Measurements from ENCODE around the gene CPED1. TPM values are rescaled to one million over a fixed set of nuclear protein-coding genes. Genes with fewer than 3 reads are reported as not detected.

Gene CPED1
- total RNA-seq, 1 experiment from 2014 or later, result 0.44 TPM

- no peak for TF ChIP-seq FOXP4 (CRISPR knock-in tag; IDR thresholded peaks at IDR 0.05)
- no peak for TF ChIP-seq NFE2L1 (CRISPR knock-in tag; IDR thresholded peaks at IDR 0.05)
- no peak for TF ChIP-seq ZNF263 (CRISPR knock-in tag; IDR thresholded peaks at IDR 0.05; ENCODE audit: low read depth)
- no peak for TF ChIP-seq ZBTB43 (CRISPR knock-in tag; IDR thresholded peaks at IDR 0.05)
- no peak for TF ChIP-seq ZNF423 (CRISPR knock-in tag; IDR thresholded peaks at IDR 0.05)
- no peak for TF ChIP-seq KAT7 (CRISPR knock-in tag; IDR thresholded peaks at IDR 0.05; ENCODE audit: borderline replicate concordance)
- no peak for TF ChIP-seq HMGA2 (CRISPR knock-in tag; IDR thresholded peaks at IDR 0.05)
- TF ChIP-seq ELF4 (CRISPR knock-in tag; IDR thresholded peaks at IDR 0.05; ENCODE audit: low read depth), result no peak
- no peak for TF ChIP-seq NFATC4 (CRISPR knock-in tag; IDR thresholded peaks at IDR 0.05)
- TF ChIP-seq GABPB1 (CRISPR knock-in tag; IDR thresholded peaks at IDR 0.05), result no peak
- no peak for TF ChIP-seq TEAD1 (CRISPR knock-in tag; IDR thresholded peaks at IDR 0.05)
- no peak for TF ChIP-seq E2F5 (CRISPR knock-in tag; IDR thresholded peaks at IDR 0.05)
- TF ChIP-seq ATF1 (CRISPR knock-in tag; IDR thresholded peaks at IDR 0.05), result no peak
Observed at GRCh38 chr7:121160150-121161008, 171.9 kb downstream of the CPED1 start (continued).

GRCh38 chr7:121163699-121164098 is 175.2 kb downstream of the CPED1 start:
- Mint-ChIP-seq H3K4me1 (no peaks in the 10 kb centered on the region), H3K27me3 (ENCODE audit: low read depth) (no peaks in the 10 kb centered on the region; the same call in 1 of the 2 replicates), H3K4me3 (no peak overlapping the region), H3K9me3 (no peaks in the 10 kb centered on the region), H3K27ac (no peak overlapping the region), H3K36me3 (no peaks in the 10 kb centered on the region)
- ChIA-PET POLR2A (no interaction called here), CTCF (no interaction called here)
- DNase-seq (ENCODE audit: low spot score) (no peak), ATAC-seq (no peak)
- TF ChIP-seq NR3C1 (CRISPR knock-in tag; conservative IDR thresholded peaks at IDR 0.05; ENCODE audit: low read depth) (no peak), PREB (CRISPR knock-in tag; IDR thresholded peaks at IDR 0.05; ENCODE audit: borderline replicate concordance) (no peak)

- POLR2A ChIA-PET, result no interaction called here
- TF ChIP-seq ELF4 (CRISPR knock-in tag; IDR thresholded peaks at IDR 0.05; ENCODE audit: low read depth) (no peak), ZNF121 (CRISPR knock-in tag; IDR thresholded peaks at IDR 0.05) (no peak), HMGXB4 (CRISPR knock-in tag; IDR thresholded peaks at IDR 0.05) (no peak), ZSCAN18 (CRISPR knock-in tag; IDR thresholded peaks at IDR 0.05) (no peak), PRRX2 (CRISPR knock-in tag; IDR thresholded peaks at IDR 0.05) (no peak), ZNF425 (CRISPR knock-in tag; conservative IDR thresholded peaks at IDR 0.05) (no peak)
- no peak overlapping the region for H3K27ac Mint-ChIP-seq
- DNase-seq (ENCODE audit: low spot score) (no peak), ATAC-seq (no peak)
- H3K9me3 Mint-ChIP-seq, result no peaks in the 10 kb centered on the region
- H3K27me3 Mint-ChIP-seq (ENCODE audit: low read depth), result no peaks in the 10 kb centered on the region; the same call in 1 of the 2 replicates
- no peak overlapping the region for H3K4me3 Mint-ChIP-seq
- H3K4me1 Mint-ChIP-seq, result no peaks in the 10 kb centered on the region
- H3K36me3 Mint-ChIP-seq, result no peaks in the 10 kb centered on the region
- CTCF ChIA-PET, result no interaction called here
Observed at GRCh38 chr7:121164247-121164646, 175.7 kb downstream of the CPED1 start.

All from WTC11 (cell line).